HL-60/S4 treated with phorbol 12-myristate 13-acetate at 8.2 ng/mL for 4 days and 3 days (cell line): ENCODE data around the gene HBG2.
"Not testable (repeated sequence)": the region's sequence is repeated elsewhere in the genome, so short reads cannot be mapped to it uniquely, and the experiment has no call there.

Experiments used
- in situ Hi-C: fragments of 300-500 bp; cut with MboI; formaldehyde crosslinking; loops from 2 replicates; pipeline ENCODE4 v1.15.0; 2022; ENCODE audit warnings: low sequenced_read_pairs

The HBG2 gene

GRCh38 chr11:5250543-5251204 lies 3.9 kb downstream of the HBG2 start:
- in situ Hi-C loops, result no loop called here

- in situ Hi-C loops, result not testable (repeated sequence)
Observed at GRCh38 chr11:5249807-5250396, 4.7 kb downstream of the HBG2 start, which contains the start of gene HBG1. Gene HBG1, minus strand, starts transcription at chr11:5249857. Its CDS starts 53 bp downstream, at chr11:5249804.

GRCh38 chr11:5248498-5248897 lies 6.1 kb downstream of the HBG2 start:
- in situ Hi-C loops, result not testable (repeated sequence)

GRCh38 chr11:5247472-5248192 lies 6.9 kb downstream of the HBG2 start:
- in situ Hi-C loops, result no loop called here

GRCh38 chr11:5246772-5247471 lies 7.7 kb downstream of the HBG2 start:
- in situ Hi-C loops, result no loop called here

GRCh38 chr11:5245155-5245554 lies 9.4 kb downstream of the HBG2 start:
- in situ Hi-C loops, result no loop called here

GRCh38 chr11:5243816-5244180 lies 10.8 kb downstream of the HBG2 start:
- in situ Hi-C loops, result no loop called here

GRCh38 chr11:5242933-5243815 lies 11.4 kb downstream of the HBG2 start:
- in situ Hi-C loops, result no loop called here

GRCh38 chr11:5242208-5242607 lies 12.4 kb downstream of the HBG2 start:
- in situ Hi-C loops, result no loop called here

- in situ Hi-C loops, result no loop called here
Observed at GRCh38 chr11:5241458-5241857, 13.1 kb downstream of the HBG2 start.

GRCh38 chr11:5240458-5240857 lies 14.1 kb downstream of the HBG2 start:
- in situ Hi-C loops, result no loop called here

GRCh38 chr11:5240056-5240455 lies 14.5 kb downstream of the HBG2 start:
- in situ Hi-C loops, result no loop called here

- in situ Hi-C loops, result no loop called here
Observed at GRCh38 chr11:5239046-5239445, 15.5 kb downstream of the HBG2 start.

- in situ Hi-C loops, result no loop called here
Observed at GRCh38 chr11:5238486-5238885, 16.1 kb downstream of the HBG2 start.

- in situ Hi-C loops, result no loop called here
Observed at GRCh38 chr11:5237420-5237819, 17.2 kb downstream of the HBG2 start.

- in situ Hi-C loops, result no loop called here
Observed at GRCh38 chr11:5235364-5236095, 19.1 kb downstream of the HBG2 start.

- in situ Hi-C loops, result no loop called here
Observed at GRCh38 chr11:5234381-5234834, 20.2 kb downstream of the HBG2 start, which contains the start of gene HBD. Gene HBD, minus strand, starts transcription at chr11:5234483. Its CDS starts 50 bp downstream, at chr11:5234433.

GRCh38 chr11:5233307-5233706 lies 21.3 kb downstream of the HBG2 start:
- in situ Hi-C loops, result no loop called here

- in situ Hi-C loops, result no loop called here
Observed at GRCh38 chr11:5232821-5233220, 21.8 kb downstream of the HBG2 start.

- in situ Hi-C loops, result no loop called here
Observed at GRCh38 chr11:5232176-5232575, 22.4 kb downstream of the HBG2 start.
